Pancreas (tissue), 10 donors: ENCODE results near the gene NEK5. TPM values are rescaled to one million over a fixed set of nuclear protein-coding genes. Genes with fewer than 3 reads are reported as not detected.

Source experiments
- ATAC-seq, 4 donors: fragments of 200-7000 bp; cut with Tn5 transposase; one replicate each; pipeline versions ENCODE4 v1.8.0 to v1.9.1; 2020; ENCODE audit warnings: mild to moderate bottlenecking in 4 of 4, moderate library complexity in 4 of 4
- DNase-seq, 6 donors: peaks; one replicate each; pipeline ENCODE4 v3.0.0-alpha.2; 2020
- FAIRE-seq: peaks from 2 replicates; lab custom pipeline; 2012; peaks lifted over from hg19 to GRCh38; lab: Jason Lieb, UNC
- H3K27ac ChIP-seq, 4 donors: fragments of 200-600 bp; sonication (generic); 1 replicate in 3 of 4; 2 replicates in 1 of 4; pipeline versions ENCODE4 v1.5.0 to v1.8.0; 2020
- H3K27me3 ChIP-seq, 4 donors: fragments of 200-600 bp; one replicate each; pipeline ENCODE4 v1.8.0; 2021
- H3K36me3 ChIP-seq, 3 donors: fragments of 200-600 bp; sonication (generic) in 1 of 3; one replicate each; pipeline versions ENCODE4 v1.5.0 to v1.8.0; 2020 to 2021
- H3K4me1 ChIP-seq, 3 donors: fragments of 200-600 bp; one replicate each; pipeline ENCODE4 v1.8.0; 2021
- H3K4me3 ChIP-seq, 4 donors: fragments of 200-600 bp; sonication (generic) in 2 of 4; one replicate each; pipeline versions ENCODE4 v1.5.0 to v1.8.0; 2020 to 2021
- H3K9me3 ChIP-seq, 4 donors: fragments of 200-600 bp; one replicate each; pipeline ENCODE4 v1.8.0; 2021
- CTCF ChIP-seq, 4 donors: fragments of 200-600 bp; sonication (generic) in 3 of 4; IDR thresholded peaks; one replicate each; pipeline versions ENCODE4 v1.5.0 to v1.8.0; 2021; ENCODE audit warnings: antibody characterized with exemption in 4 of 4
- WGBS, 2 donors: extraction: QIAGEN DNeasy Blood & Tissue Kit; methylation state at CpG; one replicate each; pipeline ENCODE4 v1.1.7; 2013; 5-methylcytosine and 5-hydroxymethylcytosine counted together
- intact Hi-C, 3 donors: fragments of 100-400 bp; cut with DNase I; formaldehyde crosslinking; loops; one replicate each; pipeline versions ENCODE4 v1.11.1 to v1.14.2; 2022
- polyA plus RNA-seq, 2 donors: library from polyadenylated mRNA; stranded (reverse); fragments of 200-250 nt; gene quantifications; one replicate each; pipeline ENCODE4 v1.2.3, GENCODE V29; 2013
- total RNA-seq, 6 donors: library from RNA; stranded (reverse); fragmentation: NEBNext Ultra II Directional in 4 of 6; extraction: Animal tissue kit (Norgen Biotek cat#: 25700) in 4 of 6; gene quantifications; one replicate each; pipeline versions ENCODE4 v1.2.1 to v1.2.4, GENCODE V29; 2021 to 2023
- donor health status: healthy with polysubstance abuse.
- donor health status: DM: no; HTN: no; CAD: no; lungs with moderate emphysema.
- donor health status: DM: no; HTN: no; CAD: no.
- donor health status: control.
- donor health status: control.
- donor health status: Bipolar disorder and iron deficiency.
- donor health status: DM: yes; HTN: yes; CAD: no.
- donor health status: DM: no; HTN: no; CAD: no.
- donor health status: DM: no; HTN: no; CAD: no.
- donor health status: DM: yes; HTN: yes; CAD: no.

Gene NEK5
- total and polyA plus RNA-seq, 8 donors = 0.09 to 0.50 (median 0.19) TPM

- Histone ChIP-seq H3K4me3 (no peak overlapping the region), H3K27ac (no peak overlapping the region), H3K9me3 (no peaks in the 10 kb centered on the region), H3K27me3 (no peaks in the 10 kb centered on the region), H3K36me3 (no peaks in the 10 kb centered on the region), H3K4me1 (peaks cover 0 to 3% (median 0%) of the 10 kb centered on the region in 3 donors)
- DNase-seq = no peak
- ATAC-seq = peak in 1 of 4 donors; percentile 48
- no peak for TF ChIP-seq CTCF (IDR thresholded peaks at IDR 0.05)
- WGBS, 2 donors = 48 to 50% methylated on average over 3 of the region's 3 CpGs
- peak; percentile 56 for FAIRE-seq
- intact Hi-C loops = no loop called here
Observed at GRCh38 chr13:51988988-51989618, 139.8 kb downstream of the NEK5 start.

Other genes starting within 250 kb of the NEK5 start
- gene ATP7B, start 117.6 kb downstream of the NEK5 start, total RNA-seq = 1 to 10 TPM; 2.3 to 6.0 (median 3.5) TPM
- gene ATP7B, start 117.6 kb downstream of the NEK5 start, polyA plus RNA-seq = 1 to 10 TPM; 2.0 to 2.3 TPM
- 10 to 100 TPM; 11.8 to 22.1 (median 17.6) TPM for gene ALG11, start 116.7 kb downstream of the NEK5 start, total RNA-seq
- gene ALG11, start 116.7 kb downstream of the NEK5 start, polyA plus RNA-seq = 1 to 10 TPM; 2.5 to 3.1 TPM
- 1 to 10 TPM; 4.4 to 10.0 (median 7.4) TPM for gene UTP14C, start 104.4 kb downstream of the NEK5 start, total RNA-seq
- 1 to 10 TPM; 1.7 to 5.0 TPM for gene UTP14C, start 104.4 kb downstream of the NEK5 start, polyA plus RNA-seq
- gene NEK3, start 30.5 kb upstream of the NEK5 start, total RNA-seq = 1 to 10 TPM; 6.0 to 8.0 (median 6.9) TPM
- 10 to 100 TPM; 22.6 to 33.4 TPM for gene NEK3, start 30.5 kb upstream of the NEK5 start, polyA plus RNA-seq